Measurements from ENCODE around the gene TMEM82.

The TMEM82 gene

DNA sequence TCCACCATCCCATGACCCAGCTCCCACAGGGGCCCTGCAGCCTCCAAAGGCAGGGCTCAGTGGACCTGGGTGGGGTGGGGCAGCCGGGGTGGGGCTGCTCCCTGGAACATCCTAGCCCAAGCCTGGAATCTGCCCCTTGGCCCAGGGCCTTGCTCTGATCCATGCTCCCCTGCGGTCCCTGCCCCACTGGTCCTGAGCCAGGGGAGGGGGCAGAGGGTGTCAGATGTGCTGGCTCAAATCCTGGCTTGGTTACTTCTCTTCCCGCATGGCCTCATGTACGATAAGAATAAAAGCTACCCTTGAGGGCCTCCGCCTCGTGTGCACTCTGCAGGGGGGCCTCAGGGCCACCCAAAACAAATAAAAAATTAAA lies 5.4 kb upstream of the TMEM82 start:
- no peak for DNase-seq

DNA sequence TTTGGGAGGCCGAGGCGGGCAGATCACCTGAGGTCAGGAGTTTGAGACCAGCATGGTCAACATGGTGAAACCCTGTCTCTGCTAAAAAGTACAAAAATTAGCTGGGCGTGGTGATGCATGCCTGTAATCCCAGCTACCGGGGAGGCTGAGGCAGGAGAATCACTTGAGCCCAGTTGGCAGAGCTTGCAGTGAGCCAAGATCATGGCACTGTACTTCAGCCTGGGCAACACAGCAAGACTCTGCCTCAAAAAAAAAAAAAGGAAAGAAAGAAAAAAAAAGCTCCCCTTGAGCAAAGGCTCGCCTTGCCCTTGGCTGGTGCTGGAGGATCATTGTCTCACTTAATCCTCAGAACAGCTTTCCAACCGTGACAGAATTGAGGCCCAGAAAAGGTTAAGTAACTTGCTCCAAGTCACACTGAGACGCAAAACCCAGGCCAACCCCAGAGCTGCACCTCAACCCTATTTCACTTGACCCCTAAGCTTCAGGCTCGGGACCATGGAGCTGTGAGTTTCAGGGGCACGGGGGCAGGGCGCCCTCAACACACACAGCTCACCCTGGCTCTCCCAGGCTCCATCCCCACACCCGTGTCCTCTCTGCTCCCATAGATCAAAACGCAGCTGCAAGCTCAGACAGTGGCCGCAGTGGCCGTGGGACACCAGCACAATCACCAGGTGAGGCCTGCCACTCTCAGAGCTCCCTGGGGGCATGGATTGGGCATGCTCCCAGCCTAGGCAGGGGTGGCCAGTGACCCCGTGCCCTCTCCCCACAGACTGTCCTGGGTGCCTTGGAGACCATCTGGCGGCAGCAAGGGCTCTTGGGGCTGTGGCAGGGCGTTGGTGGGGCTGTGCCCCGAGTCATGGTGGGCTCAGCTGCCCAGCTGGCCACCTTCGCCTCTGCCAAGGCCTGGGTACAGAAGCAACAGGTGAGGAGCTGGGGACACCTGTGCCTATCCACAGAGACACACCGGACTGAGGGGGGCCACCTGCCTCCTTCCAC lies 4.7 kb upstream of the TMEM82 start:
- DNase-seq, result no peak

DNA sequence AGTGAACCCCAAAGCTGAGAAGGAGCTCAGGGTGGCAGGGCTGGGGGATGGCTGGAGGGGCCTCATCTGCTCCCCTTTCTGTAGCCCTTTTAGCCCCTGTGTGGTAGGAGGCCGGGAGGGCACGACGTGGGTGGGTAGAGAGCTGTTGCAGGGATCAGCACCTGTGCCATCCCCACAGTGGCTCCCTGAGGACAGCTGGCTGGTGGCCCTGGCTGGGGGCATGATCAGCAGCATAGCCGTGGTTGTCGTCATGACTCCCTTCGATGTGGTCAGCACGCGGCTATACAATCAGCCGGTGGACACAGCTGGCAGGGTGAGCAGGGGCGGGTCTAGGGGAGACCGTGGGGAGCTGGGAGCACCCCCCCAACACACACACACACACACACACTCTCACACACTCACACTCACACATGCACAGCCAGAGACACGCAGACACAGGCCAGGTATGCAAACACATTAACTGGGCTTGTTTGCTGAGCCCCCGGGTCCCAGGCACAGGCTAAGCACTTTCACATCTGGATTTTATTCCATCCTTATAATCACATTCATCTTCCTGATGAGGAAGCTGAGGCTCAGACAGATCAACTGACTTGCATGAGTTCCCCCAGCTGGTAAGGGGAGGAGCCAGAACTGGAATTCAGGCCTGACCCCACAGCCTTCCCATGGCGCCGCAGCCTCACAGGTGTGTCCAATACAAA lies 3.7 kb upstream of the TMEM82 start:
- no peak for DNase-seq

DNA sequence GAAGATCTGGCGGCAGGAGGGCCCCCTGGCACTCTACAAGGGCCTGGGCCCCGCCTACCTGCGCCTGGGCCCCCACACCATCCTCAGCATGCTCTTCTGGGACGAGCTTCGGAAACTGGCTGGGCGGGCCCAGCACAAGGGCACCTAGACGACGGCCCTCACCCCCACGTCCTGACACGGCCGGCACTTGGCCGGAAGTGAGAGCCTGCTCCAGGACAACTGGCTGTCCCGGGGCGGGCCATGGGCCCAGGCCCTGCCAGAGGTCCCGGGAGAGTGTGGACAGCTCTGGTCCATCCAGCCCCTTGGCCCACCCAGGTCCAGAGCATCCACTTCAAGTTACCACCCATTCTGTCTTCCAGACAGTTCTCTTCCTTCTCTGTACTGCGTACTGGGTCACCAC lies 3.0 kb upstream of the TMEM82 start:
- DNase-seq, result no peak

DNA sequence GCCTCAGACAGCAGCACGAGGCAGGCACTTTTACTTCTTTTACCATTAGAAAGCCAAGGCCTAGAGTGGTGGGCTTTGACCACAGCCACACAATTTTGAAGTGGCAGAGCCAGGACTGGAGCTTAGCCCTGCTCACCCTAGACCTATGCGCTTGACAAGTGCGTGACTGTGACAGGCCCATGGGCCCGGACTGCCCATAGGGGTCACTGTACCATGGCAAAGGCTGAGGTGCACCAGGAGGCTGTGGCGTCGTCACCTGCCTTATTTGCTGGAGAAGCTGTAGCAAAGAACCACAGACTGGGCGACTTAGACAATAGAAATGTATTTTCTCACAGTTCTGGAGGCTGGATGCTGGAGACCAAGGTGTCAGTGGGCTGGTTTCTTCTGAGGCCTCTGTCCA lies 2.6 kb upstream of the TMEM82 start:
- no peak for DNase-seq

DNA sequence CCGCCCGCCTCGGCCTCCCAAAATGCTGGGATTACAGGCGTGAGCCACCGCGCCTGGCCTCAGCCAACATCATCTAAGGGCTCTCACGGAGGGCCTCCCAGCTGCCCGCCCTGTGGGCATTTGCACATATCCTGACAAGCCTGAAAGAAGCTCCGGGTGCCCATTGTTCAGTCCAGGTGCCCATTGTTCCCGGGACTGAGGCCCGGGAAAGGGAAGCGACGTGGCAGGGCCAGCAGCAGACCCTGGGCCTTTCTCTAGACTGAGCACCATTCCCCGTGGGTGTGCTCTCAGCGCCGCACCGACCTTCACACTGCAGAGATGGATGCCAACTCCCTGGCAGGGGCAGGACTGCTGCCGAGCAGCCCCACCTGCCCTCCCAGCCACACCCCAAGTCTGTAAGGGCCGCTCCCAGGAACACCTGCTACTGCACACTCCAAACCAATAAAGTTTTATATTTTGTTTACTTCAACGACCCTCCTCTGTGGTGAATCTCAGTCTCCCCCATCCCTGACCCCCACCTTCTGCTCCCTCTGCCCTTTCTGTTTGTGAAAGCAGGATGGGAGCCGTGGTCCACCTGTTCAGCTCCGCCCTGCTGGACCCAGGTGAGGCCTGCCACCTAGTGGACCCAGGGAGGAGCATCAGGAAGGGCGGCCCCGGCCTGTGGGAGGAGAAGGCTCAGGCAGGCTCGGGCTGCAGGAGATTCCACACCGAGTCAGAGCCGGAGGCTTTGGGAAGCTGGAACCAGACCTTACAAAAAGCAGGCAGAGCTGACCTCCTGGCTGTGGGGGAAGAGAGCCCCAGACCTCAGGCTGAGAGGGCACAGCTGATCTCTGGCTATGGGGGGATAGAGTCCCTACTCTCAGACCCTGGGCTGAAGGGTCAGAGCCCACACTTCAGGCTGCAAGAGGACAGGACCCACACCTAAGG lies 1.1 kb upstream of the TMEM82 start:
- DNase-seq, result no peak

DNA sequence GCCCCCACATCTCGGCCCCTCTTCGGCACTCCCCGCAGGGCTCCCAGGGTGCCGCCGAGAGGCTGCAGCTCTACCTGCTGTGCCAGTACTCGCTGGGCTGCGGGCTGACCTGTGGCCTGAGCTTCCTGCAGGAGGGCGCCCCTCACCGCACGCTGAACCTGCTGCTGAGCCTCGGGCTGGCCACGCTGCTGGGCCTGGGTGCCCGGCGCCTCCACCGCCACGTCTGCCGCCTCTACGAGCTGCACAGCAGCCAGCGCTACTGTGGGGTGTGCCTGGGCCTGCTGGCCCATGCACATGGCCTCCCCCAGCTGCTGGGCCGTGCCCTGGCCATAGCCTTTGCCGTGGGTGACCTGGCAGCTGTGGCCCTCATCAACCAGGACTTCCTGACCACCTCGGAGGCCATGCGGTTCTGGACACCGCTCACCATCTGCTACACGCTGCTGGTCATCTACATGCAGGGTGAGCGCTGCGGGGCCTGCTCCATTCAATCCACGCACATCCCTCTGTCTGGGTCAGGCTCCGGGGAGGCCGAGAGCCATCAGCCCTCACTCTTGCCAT lies 1.9 kb downstream of the TMEM82 start:
- DNase-seq, result no peak

DNA sequence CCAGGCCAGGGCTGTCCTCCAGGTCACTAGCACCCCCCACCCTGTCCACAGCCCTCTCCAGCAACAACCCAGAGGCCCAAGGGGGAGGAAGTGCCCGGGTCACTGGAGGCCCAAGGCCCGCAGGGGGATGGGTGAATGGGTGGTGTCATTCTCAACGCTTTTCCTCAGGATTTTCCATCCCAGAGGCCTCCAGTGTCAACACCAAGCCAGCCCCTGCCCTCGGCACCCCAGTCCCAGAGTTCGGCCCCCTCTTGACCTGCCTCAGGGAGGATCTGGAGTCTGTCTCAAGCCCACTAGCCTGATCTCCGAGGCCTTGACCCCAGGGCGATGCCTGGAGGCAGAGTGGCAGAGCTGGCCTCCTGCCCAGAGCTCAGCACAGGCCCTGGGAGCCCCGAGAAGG lies 5.1 kb downstream of the TMEM82 start:
- no peak for DNase-seq

DNA sequence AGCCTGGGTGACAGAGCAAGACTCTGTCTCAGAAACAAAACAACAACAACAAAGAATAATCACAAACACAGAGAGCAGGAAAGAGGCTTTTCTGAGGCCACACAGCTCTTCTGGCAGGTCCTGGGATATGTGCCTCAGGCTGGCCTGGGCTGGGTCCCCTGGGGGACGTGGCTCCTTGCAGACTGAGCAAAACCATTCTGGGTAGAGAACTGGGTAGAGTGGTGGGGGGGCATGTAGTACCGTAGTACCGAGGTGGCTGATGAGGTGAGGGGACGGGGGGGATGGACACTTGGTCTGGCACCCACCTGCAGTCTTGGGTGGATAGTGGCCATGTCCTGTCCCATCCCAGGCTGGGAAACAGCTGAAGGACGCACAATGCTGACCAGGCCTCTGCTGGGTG lies 6.0 kb downstream of the TMEM82 start:
- DNase-seq, result no peak

DNA sequence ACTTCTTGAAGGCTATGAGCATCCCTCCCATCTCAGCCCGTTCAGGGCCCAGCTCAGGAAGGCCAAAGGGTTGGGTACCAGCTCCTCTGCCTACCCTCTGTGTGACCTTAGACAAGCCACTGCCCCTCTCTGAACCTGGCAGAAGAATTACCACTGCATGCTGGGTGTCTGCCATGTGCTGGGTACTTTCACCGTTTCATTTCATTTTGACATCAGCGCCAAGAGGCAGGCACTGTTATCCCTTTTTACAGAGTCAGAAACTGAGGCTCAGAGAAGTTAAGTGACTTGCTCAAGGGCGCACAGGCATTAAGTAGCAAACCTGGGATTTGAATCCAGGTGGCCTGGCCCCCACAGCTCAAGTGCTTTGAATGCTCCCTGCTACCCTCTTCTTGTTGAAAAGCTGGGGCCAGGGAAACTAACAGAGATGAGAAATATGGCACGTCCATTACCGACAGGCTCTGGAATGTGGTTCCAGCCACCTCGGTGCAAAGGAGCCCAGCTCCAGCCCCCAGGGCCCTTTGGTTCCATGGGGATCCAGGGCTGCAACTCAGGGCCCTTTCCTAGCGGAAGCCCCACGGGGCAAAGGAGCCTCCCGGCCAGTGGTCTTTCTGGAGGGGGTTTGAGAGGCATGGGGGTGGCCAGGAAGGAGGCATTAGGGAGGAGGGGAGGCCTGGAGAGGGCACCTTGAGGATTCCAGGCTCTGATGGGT lies 6.5 kb downstream of the TMEM82 start:
- no peak for DNase-seq

DNA sequence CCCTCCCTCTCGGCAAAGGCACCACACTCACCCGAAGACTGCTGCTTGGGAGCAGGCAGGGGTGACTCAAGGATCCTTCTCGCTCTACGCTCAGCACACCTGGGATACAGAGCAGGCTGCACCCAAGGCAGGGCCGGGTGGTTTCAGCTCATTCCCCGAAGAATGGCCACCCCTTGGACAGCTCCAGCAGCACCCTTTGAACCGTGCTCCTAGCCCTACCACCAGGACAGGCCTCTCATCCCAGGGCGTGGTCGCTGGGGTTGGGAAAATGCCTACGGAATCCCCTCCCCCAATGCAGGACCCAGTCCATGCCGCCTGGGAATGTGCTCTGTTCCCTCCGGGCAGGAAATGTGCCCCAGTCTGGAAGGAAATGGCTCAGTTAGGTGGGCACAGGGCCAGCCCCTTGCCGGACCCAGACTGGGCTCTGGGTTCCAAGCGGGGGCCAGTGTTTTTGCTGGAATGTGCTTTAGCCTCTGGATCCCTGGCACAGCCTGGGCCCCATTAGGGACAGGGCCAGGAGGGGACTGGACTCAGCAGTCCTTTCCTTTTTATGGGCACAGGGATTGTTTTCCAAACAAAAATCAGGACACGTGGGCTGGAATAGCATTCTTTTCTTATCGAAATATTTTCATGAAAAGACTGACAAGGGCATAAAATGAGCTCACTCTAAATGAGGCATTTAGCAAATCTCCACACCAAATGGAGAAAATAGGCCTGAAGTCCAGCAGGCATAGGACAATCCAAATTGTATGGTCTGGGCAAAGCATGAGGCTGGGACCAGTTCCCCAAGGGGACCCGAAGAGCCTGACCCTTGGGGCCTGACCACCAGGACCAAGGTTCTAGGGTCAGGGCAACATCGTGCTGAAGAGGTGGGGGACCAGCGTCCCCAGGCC lies 7.3 kb downstream of the TMEM82 start:
- no peak for DNase-seq

DNA sequence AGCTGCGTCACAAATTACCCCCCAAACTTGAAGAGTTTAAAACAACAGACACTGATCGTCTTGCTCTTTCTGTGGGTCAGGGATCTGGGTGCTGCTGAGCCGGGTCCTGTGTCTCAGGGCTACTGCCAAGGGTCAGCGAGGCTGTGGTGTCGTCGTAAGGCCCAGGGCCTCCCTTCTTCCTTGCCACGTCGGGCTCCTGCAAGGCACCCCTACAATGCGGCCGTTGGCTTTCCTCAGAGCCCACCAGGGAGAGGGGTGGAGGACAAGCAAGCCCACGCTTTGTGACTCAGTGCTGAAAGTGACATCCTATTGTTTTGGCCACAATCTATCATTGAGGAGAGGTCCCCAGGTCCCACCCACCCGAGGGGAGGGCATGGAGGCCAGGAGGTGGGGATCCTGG lies 8.6 kb downstream of the TMEM82 start:
- no peak for DNase-seq

DNA sequence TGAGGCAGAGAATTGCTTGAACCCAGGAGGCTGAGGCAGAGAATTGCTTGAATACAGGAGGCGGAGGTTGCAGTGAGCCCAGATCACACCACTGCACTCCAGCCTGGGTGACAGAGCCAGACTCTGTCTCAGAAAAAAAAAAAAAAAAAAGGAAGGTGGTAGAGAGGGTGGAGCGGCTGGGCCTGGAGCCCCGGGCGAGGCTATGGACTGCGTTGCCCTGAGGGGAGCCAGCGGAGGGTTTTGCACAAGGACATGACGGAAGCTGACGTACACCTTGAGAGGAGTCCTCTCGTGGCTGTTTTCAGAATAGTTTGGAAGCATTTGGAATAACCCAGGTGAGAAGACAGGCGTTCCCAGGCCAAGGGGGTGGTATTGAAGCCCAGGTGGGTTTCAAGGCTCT lies 9.4 kb downstream of the TMEM82 start:
- DNase-seq, result no peak

DNA sequence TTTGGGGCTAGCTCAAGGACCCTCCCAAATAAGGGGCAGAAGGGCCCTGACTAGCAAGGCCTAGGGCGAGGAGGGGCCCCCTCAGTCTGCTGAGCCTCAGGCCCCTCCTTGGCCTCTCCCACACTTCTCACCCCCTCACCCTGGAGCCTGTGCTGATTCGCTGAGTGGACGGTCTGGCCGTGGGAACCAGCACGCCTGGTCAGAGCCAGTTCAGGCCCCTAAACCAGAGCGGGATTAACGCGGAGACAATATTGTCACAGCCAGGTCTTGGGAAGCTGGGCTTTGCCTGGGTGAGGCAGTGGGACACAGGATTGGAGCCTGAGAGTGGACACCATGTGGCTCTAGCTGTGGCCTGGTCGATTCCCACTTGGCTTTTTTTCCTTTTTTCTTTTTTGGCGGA lies 11.5 kb downstream of the TMEM82 start:
- no peak for DNase-seq

DNA sequence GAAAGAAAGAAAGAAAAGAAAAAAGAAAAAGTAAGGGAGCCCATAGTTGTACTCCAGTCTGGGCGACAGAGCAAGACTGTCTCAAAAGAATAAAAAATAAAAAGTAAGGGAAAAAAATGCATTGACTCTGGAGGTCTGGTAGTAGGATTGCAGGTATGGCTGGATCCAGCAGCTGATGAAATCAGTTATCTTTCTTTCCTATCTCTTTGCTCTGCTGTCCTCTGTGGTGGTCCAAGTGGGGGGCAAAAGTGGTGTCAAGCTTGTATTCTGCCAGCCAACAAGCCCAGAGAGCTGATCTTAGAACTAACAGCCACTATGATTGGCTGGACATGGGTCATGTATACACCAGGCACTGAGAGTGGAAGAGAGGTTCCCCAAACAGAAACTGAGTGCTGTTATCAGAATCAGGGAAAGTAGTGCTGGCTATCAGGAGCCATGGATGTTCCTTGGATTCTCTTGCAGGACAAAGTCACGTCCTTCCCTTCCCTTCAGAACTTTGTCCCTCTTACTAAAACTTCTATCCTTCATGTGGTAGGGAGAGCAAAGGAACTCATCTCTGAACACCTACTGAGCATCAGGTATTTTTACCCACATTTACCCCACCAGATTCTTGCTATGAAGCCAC lies 12.8 kb downstream of the TMEM82 start:
- no peak for DNase-seq

DNA sequence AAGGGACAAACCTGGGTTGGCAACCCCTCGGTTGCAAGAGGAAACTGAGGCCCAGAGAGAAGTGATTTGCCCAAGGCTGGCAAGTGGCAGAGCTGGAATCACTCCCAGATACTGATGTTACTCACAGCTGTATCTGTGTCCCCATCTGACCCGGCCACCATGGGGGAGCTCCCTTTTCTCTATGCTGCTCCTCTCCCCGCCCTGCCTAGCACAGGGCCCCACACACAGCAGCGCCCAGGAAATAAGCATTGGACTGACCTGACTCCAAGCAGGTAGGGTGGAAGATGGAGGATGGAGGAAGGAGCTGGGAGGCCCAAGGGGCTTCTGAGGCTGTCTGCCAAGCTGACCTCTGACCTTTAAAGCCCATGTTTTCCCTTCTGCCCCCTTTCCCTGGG lies 13.3 kb downstream of the TMEM82 start:
- no peak for DNase-seq

DNA sequence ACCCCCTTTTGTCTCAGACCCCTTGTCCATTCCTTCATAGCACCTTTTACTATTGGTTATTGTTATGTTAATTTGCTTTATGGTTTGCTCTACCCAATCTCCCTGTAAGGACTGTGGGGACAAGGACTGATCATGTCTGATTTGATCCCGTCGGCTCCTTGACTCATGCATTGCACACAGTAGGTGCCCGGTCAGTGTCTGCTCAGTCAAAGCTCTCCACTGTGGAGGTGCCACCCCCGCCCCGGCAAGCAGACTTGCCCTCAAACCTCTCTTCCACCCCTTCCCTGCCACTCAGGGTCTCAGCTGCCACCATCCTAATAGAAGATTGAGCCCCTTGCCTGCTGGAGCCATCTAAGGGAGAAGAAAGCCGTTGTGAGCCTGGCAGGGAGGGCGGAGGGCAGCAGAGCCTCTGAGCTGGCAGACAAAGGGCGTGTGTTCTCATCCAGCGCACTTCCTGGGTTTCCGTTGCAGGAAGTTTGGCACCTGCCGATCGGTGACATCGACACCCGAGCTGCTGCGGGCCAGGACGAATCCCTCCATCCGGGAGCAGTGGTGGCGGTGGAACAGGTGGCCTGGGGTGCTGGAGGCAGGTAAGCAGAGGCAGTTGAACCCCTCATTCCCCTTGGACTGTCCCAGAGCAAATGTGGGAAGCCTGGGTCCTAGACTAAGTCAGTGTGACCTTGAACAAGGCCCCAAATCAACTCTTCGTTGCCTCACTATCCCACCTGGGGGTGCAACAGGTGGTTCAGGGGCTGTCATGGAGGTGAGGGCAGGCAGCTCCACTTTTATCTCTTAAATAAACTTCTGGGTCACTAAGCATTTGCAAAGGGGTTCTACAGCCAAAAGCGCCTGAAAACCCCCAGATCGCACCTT lies 14.1 kb downstream of the TMEM82 start:
- DNase-seq, result peak; percentile 57

DNA sequence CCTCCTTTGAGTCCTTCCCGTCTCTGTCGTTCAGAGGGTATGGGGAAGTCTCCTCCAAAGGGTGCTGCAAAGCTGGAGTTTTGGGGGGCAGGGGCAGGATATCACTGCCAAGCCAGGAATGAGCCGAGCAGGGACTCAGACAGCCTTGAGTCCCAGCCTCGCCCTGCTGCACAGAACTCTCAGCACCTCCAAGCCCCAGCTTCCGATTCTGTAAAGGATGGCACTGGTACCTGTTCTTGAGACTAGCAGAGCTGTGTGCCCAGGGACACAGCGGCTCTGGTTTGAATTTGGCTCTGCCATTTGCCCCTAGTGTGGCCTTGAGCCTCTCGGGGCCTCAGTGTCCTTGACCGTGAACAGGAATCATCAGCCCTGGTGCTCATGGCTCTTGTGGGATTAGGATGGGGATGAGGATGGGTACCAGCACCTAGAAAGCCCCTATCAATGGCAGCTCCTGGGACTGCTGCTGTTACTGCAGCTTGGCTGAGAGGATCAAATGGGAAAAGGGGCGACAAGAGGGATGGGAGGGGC lies 14.8 kb downstream of the TMEM82 start:
- no peak for DNase-seq

DNA sequence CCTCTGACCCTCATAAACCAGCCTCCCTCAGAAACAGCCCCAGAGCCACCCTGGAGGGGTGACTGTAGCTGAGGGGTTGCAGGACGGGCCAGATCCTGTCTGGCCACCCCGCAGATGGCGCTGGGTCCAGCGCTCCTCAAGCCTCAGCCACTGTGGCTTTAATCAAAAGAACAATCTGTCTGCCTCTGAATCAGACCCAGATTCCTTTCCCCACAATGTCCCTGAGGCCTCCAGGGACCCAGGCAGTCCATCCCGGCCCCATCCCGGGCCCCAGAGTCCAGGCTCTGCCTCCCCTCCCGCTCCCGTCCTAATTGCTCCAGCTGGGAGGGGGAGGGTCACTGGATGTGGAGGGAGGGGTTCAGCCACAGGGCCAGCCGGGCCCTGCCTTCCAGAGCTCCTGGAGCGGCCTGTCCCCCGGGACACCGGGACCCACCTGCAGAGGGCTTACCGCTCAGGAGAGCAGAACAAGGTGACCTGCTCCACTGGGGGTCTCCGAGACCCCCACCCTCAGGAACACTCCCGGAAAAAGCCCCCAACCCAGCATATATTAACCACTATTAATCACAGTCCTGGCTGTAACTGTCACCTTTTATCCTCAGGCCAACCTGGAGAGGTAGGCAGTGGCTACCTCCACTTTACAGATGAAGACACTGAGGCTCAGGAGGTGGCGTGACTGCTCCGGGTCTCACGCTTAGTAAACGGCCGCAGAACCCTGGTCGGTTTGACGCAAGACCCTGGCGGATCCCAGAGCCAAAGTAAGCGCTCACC lies 15.5 kb downstream of the TMEM82 start:
- DNase-seq, result no peak
